Epithelial cell of esophagus (primary cell): ENCODE measurements around the gene HYDIN.
"Not testable (repeated sequence)": the region's sequence is repeated elsewhere in the genome, so short reads cannot be mapped to it uniquely, and the experiment has no call there.

Experiments
- DNase-seq: peaks from one replicate; pipeline ENCODE4 v3.0.0; 2010; ENCODE audit warnings: low read depth
- H3K4me3 ChIP-seq: 2 replicates; pipeline ENCODE4 v1.5.1; 2011; ENCODE audit warnings: mild to moderate bottlenecking, low read length, control low read depth
- CTCF ChIP-seq: IDR thresholded peaks from 2 replicates; pipeline ENCODE4 v1.5.1; 2011; ENCODE audit warnings: low read depth, mild to moderate bottlenecking, low read length, control low read depth, inconsistent platforms; ENCODE audit not compliant: insufficient read depth; ENCODE audit errors: missing control alignments

HYDIN gene

GRCh38 chr16:70882311-70882710 is 348.2 kb downstream of the HYDIN start:
- not testable (repeated sequence) for DNase-seq, H3K4me3 ChIP-seq

- DNase-seq = peak; percentile 14
Measured at GRCh38 chr16:70877895-70878294, 352.6 kb downstream of the HYDIN start.

GRCh38 chr16:70876442-70876841 is 354.1 kb downstream of the HYDIN start:
- not testable (repeated sequence) for DNase-seq

More at GRCh38 chr16:70877895-70878294, 352.6 kb downstream of the HYDIN start:
- H3K4me3 ChIP-seq = not testable (repeated sequence)

GRCh38 chr16:70864698-70865097 is 365.8 kb downstream of the HYDIN start:
- not testable (repeated sequence) for H3K4me3 ChIP-seq, DNase-seq

More at GRCh38 chr16:70876442-70876841, 354.1 kb downstream of the HYDIN start:
- H3K4me3 ChIP-seq = not testable (repeated sequence)

GRCh38 chr16:70861996-70862395 is 368.5 kb downstream of the HYDIN start:
- H3K4me3 ChIP-seq, DNase-seq: not testable (repeated sequence)

GRCh38 chr16:70851299-70851698 is 379.2 kb downstream of the HYDIN start:
- not testable (repeated sequence) for H3K4me3 ChIP-seq
- peak; percentile 11 for DNase-seq

- not testable (repeated sequence) for H3K4me3 ChIP-seq, DNase-seq
Measured at GRCh38 chr16:70823498-70824118, 406.9 kb downstream of the HYDIN start.

GRCh38 chr16:70822734-70823133 is 407.8 kb downstream of the HYDIN start:
- not testable (repeated sequence) for H3K4me3 ChIP-seq, DNase-seq

- not testable (repeated sequence) for H3K4me3 ChIP-seq, DNase-seq
Measured at GRCh38 chr16:70818088-70818487, 412.4 kb downstream of the HYDIN start.

- DNase-seq = no peak
- TF ChIP-seq CTCF = no peak
- H3K4me3 ChIP-seq = no peak overlapping the region
Measured at GRCh38 chr16:70809392-70810060, 421.0 kb downstream of the HYDIN start.

- H3K4me3 ChIP-seq = no peak overlapping the region
- DNase-seq = no peak
- TF ChIP-seq CTCF = peak; percentile 23
Measured at GRCh38 chr16:70808371-70808770, 422.2 kb downstream of the HYDIN start.

- peak; percentile 87 for DNase-seq
- H3K4me3 ChIP-seq = no peak overlapping the region
- no peak for TF ChIP-seq CTCF
Measured at GRCh38 chr16:70805787-70806186, 424.7 kb downstream of the HYDIN start.
